Smooth muscle cell (in vitro differentiated cells): ENCODE results near the gene TLL2. TPM values are rescaled to one million over a fixed set of nuclear protein-coding genes. Genes with fewer than 3 reads are reported as not detected.

ENCODE experiments used
- DNase-seq: peaks from one replicate; lab custom pipeline; 2025; ENCODE audit not compliant: unreplicated experiment; lab: John Stamatoyannopoulos, UW
- H2AFZ ChIP-seq: fragments of 200-600 bp; sonication (generic); 2 replicates; pipeline ENCODE4 v1.6.0; 2016; ENCODE audit warnings: antibody characterized with exemption, low read depth, mild to moderate bottlenecking
- H3F3A ChIP-seq: fragments of 200-600 bp; sonication (generic); 2 replicates; pipeline ENCODE4 v1.6.0; 2017; ENCODE audit warnings: antibody characterized with exemption, low read depth
- H3K27ac ChIP-seq: fragments of 200-600 bp; sonication (generic); 2 replicates; pipeline ENCODE4 v1.5.1; 2016; ENCODE audit warnings: low read depth, mild to moderate bottlenecking
- H3K27me3 ChIP-seq: fragments of 200-600 bp; sonication (generic); 2 replicates; pipeline ENCODE4 v1.6.1; 2016; ENCODE audit warnings: low read depth, mild to moderate bottlenecking
- H3K36me3 ChIP-seq: fragments of 200-600 bp; sonication (generic); 2 replicates; pipeline ENCODE4 v1.5.1; 2016; ENCODE audit warnings: low read depth
- H3K4me1 ChIP-seq: fragments of 200-600 bp; sonication (generic); 2 replicates; pipeline ENCODE4 v1.5.1; 2016; ENCODE audit warnings: low read depth
- H3K4me2 ChIP-seq: fragments of 200-600 bp; sonication (generic); 2 replicates; pipeline ENCODE4 v1.6.0; 2016; ENCODE audit warnings: mild to moderate bottlenecking
- H3K4me3 ChIP-seq: fragments of 200-600 bp; sonication (generic); 2 replicates; pipeline ENCODE4 v1.5.1; 2016; ENCODE audit warnings: mild to moderate bottlenecking
- H3K79me2 ChIP-seq: fragments of 200-600 bp; sonication (generic); 2 replicates; pipeline ENCODE4 v1.6.0; 2016; ENCODE audit warnings: low read depth, mild to moderate bottlenecking
- H3K9ac ChIP-seq: fragments of 200-600 bp; sonication (generic); 2 replicates; pipeline ENCODE4 v1.6.0; 2016; ENCODE audit warnings: low read depth
- H3K9me3 ChIP-seq: fragments of 200-600 bp; sonication (generic); replicated peaks from 2 replicates; pipeline ENCODE4 v1.5.1; 2016; ENCODE audit warnings: low read depth
- H4K20me1 ChIP-seq: fragments of 200-600 bp; sonication (generic); 2 replicates; pipeline ENCODE4 v1.6.0; 2016; ENCODE audit warnings: low read depth
- WGBS: methylation state at CpG from one replicate; pipeline ENCODE4 v1.1.7; 2016; ENCODE audit warnings: low lambda C conversion rate; 5-methylcytosine and 5-hydroxymethylcytosine counted together
- polyA plus RNA-seq: library from polyadenylated mRNA; unstranded; fragments of >200 nt; fragmentation: Nextera tagmentation; extraction: Ambion mirVana; gene quantifications from 2 replicates; pipeline ENCODE4 v1.2.1, GENCODE V29; 2016
- total RNA-seq: library from RNA; depleted of rRNA; stranded (reverse); fragments of >200 nt; gene quantifications from 2 replicates; pipeline ENCODE4 v1.2.3, GENCODE V29; 2014
- TF ChIP-seq, protein P1 (sequence below): fragments of 200-600 bp; sonication (generic); IDR thresholded peaks from 2 replicates; pipeline ENCODE4 v1.5.1; 2017; ENCODE audit warnings: borderline replicate concordance, mild to moderate bottlenecking, antibody characterized with exemption; ENCODE audit not compliant: insufficient read depth, poor library complexity, severe bottlenecking

TLL2 gene
- total and polyA plus RNA-seq, 2 experiments from 2014 or later: 0.18 TPM; not detected in 1

DNA sequence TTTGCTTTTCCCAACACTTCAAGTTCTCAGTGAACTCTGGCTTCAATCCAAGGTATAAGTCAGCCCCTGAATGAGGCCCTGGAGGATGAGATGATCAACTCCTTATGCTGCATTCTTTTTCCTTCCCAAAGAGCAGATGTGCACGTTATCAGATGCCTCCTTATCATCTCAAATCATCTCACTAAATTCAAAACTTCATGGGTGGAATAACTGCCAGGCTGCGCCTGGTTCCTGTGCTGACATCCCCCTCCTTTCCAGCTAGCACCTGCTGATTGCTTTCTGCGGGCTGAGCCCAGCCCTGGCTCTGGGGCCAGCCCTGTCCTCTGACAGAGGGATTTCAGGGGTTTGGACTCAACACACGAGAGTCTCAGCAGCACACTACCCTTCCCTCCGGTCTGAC lies 44.9 kb downstream of the TLL2 start:
- Histone ChIP-seq H4K20me1 (no peaks in the 10 kb centered on the region), H3K79me2 (no peaks in the 10 kb centered on the region), H3K9ac (no peak overlapping the region), H3K4me2 (no peak overlapping the region), H3K27me3 (peaks cover 11% of the 10 kb centered on the region), H3K36me3 (no peaks in the 10 kb centered on the region), H3K27ac (no peak overlapping the region), H3K4me1 (no peaks in the 10 kb centered on the region), H2AFZ (no peak overlapping the region), H3K9me3 (no peaks in the 10 kb centered on the region), H3K4me3 (no peak overlapping the region), H3F3A (no peaks in the 10 kb centered on the region)
- TF ChIP-seq, protein P1, sequence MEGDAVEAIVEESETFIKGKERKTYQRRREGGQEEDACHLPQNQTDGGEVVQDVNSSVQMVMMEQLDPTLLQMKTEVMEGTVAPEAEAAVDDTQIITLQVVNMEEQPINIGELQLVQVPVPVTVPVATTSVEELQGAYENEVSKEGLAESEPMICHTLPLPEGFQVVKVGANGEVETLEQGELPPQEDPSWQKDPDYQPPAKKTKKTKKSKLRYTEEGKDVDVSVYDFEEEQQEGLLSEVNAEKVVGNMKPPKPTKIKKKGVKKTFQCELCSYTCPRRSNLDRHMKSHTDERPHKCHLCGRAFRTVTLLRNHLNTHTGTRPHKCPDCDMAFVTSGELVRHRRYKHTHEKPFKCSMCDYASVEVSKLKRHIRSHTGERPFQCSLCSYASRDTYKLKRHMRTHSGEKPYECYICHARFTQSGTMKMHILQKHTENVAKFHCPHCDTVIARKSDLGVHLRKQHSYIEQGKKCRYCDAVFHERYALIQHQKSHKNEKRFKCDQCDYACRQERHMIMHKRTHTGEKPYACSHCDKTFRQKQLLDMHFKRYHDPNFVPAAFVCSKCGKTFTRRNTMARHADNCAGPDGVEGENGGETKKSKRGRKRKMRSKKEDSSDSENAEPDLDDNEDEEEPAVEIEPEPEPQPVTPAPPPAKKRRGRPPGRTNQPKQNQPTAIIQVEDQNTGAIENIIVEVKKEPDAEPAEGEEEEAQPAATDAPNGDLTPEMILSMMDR: no peak
- no peak for DNase-seq
- 75% methylated on average over 5 of the region's 5 CpGs for WGBS

DNA sequence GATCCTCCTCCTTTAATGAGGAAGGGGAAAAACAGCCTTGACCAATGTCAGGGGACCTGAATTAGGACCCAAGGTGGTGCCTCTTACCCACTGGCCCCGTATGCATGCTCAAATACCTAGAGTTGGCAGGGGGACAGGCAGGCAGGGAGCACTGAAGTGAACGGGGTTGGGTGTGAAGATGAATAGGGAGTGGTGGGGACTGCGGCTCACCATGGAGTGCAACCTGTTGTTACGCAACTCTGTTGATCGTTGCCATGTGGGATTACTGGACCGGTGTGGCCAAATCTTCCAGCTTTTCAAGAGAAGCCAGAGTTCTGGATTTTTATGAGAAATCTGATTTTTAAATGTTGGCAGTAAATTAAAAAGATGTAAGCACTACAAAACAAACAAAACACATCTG lies 48.1 kb downstream of the TLL2 start:
- Histone ChIP-seq H3K79me2 (no peaks in the 10 kb centered on the region), H3K4me3 (no peak overlapping the region), H3K4me2 (no peak overlapping the region), H3F3A (no peaks in the 10 kb centered on the region), H3K9ac (no peak overlapping the region), H3K4me1 (no peaks in the 10 kb centered on the region), H4K20me1 (no peaks in the 10 kb centered on the region), H3K36me3 (no peaks in the 10 kb centered on the region), H3K27me3 (peaks cover 11% of the 10 kb centered on the region), H2AFZ (no peak overlapping the region), H3K27ac (no peak overlapping the region), H3K9me3 (no peaks in the 10 kb centered on the region)
- 98% methylated on average over 6 of the region's 6 CpGs for WGBS
- TF ChIP-seq, protein P1: no peak
- DNase-seq: no peak

DNA sequence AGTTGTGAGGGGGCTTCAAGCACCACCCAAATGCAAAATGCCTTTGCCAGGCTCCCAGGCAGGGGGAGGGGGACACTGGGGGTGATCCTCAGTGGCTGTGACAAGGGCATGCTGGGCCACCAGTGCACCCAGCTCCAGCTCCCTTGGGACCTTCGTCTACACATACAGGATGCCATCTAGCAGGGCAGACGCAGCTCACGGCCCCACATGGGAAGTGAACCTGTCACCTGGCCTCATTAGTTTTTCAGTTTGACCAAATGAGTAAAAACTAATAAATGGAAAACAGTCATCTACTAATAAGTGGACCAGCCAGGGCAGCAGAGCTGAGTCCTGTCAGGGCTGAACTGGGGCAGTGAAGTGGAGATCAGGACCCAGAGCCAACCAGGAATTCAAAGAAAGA lies 50.2 kb downstream of the TLL2 start:
- no peaks in the 10 kb centered on the region for H3K36me3 ChIP-seq
- H3K4me1 ChIP-seq: no peaks in the 10 kb centered on the region
- H3F3A ChIP-seq: no peaks in the 10 kb centered on the region
- H4K20me1 ChIP-seq: no peaks in the 10 kb centered on the region
- H3K4me2 ChIP-seq: no peak overlapping the region
- no peak overlapping the region for H3K9ac ChIP-seq
- H2AFZ ChIP-seq: no peak overlapping the region
- 88% methylated on average over 3 of the region's 3 CpGs for WGBS
- H3K79me2 ChIP-seq: no peaks in the 10 kb centered on the region
- TF ChIP-seq, protein P1: no peak
- no peak overlapping the region for H3K4me3 ChIP-seq
- H3K27ac ChIP-seq: no peak overlapping the region
- H3K9me3 ChIP-seq: no peaks in the 10 kb centered on the region
- DNase-seq: no peak
- peaks cover 7% of the 10 kb centered on the region for H3K27me3 ChIP-seq

DNA sequence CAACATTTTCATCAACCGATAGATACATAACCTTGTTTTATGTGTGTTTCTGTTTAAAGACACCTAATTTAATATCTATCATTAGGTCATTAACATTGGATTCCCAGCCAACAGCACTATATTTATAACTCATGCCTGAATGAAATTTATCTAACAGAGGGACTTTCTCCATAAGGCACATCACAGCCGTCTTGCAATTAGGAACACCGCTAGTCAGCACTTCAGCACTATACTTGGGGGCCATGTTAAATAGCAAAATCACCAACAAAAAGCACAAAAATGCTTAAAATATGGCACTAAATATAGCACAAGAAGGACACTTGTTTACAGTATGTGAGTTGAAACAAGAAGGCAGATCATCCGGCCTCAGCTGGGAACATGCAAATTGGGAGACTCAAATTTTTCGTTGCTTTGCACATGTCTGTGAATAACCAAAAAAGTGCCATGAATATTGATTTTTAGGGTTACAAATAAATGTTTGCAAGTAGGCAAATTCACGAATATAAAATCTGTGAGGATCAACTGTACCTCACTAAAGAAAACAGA lies 51.0 kb downstream of the TLL2 start:
- H3K4me1 ChIP-seq: no peaks in the 10 kb centered on the region
- no peaks in the 10 kb centered on the region for H3F3A ChIP-seq
- no peaks in the 10 kb centered on the region for H3K36me3 ChIP-seq
- H4K20me1 ChIP-seq: no peaks in the 10 kb centered on the region
- no peak for DNase-seq
- no peak overlapping the region for H3K9ac ChIP-seq
- peaks cover under 1% of the 10 kb centered on the region for H3K27me3 ChIP-seq
- 89% methylated on average over 6 of the region's 6 CpGs for WGBS
- H2AFZ ChIP-seq: no peak overlapping the region
- no peak overlapping the region for H3K4me3 ChIP-seq
- H3K79me2 ChIP-seq: no peaks in the 10 kb centered on the region
- no peak overlapping the region for H3K4me2 ChIP-seq
- H3K9me3 ChIP-seq: no peaks in the 10 kb centered on the region
- no peak overlapping the region for H3K27ac ChIP-seq
- TF ChIP-seq, protein P1: no peak
